ENCODE data around the gene NOS3.
A peak's percentile ranks its signal among the peaks of the same experiment; 100 is the strongest.

NOS3 gene

GRCh38 chr7:151059367-151060112 lies 68.7 kb downstream of the NOS3 start, which contains the start of gene SLC4A2:
Gene SLC4A2 (plus strand): TSS chr7:151059589. CDS start chr7:151061988, 2,399 bp downstream.
- peak; percentile 61 for DNase-seq (ENCODE audit: low spot score)

- DNase-seq (ENCODE audit: low spot score): no peak
These were observed 69.2 kb downstream of the NOS3 start for GRCh38 chr7:151060113-151060415.

- no peak for DNase-seq (ENCODE audit: low spot score)
These were observed 69.8 kb downstream of the NOS3 start for GRCh38 chr7:151060416-151061212.

GRCh38 chr7:151061213-151062110 lies 70.6 kb downstream of the NOS3 start:
- no peak for DNase-seq (ENCODE audit: low spot score)

- DNase-seq (ENCODE audit: low spot score): no peak
These were observed 71.2 kb downstream of the NOS3 start for GRCh38 chr7:151062111-151062398.

GRCh38 chr7:151062399-151063211 lies 71.8 kb downstream of the NOS3 start:
- DNase-seq (ENCODE audit: low spot score): no peak

- DNase-seq (ENCODE audit: low spot score): no peak
These were observed 72.4 kb downstream of the NOS3 start for GRCh38 chr7:151063212-151063561.
